GM12801 (cell line): ENCODE measurements around the gene GLDC.

Experiments used
- TF ChIP-seq, protein P1 (sequence below): IDR thresholded peaks from one replicate; pipeline ENCODE4 v1.5.1; 2011; ENCODE audit warnings: control low read depth; ENCODE audit not compliant: insufficient read length; ENCODE audit errors: extremely low read depth

The GLDC gene

GRCh38 chr9:6614489-6614888 is 31.0 kb downstream of the GLDC start:
- TF ChIP-seq, protein P1, sequence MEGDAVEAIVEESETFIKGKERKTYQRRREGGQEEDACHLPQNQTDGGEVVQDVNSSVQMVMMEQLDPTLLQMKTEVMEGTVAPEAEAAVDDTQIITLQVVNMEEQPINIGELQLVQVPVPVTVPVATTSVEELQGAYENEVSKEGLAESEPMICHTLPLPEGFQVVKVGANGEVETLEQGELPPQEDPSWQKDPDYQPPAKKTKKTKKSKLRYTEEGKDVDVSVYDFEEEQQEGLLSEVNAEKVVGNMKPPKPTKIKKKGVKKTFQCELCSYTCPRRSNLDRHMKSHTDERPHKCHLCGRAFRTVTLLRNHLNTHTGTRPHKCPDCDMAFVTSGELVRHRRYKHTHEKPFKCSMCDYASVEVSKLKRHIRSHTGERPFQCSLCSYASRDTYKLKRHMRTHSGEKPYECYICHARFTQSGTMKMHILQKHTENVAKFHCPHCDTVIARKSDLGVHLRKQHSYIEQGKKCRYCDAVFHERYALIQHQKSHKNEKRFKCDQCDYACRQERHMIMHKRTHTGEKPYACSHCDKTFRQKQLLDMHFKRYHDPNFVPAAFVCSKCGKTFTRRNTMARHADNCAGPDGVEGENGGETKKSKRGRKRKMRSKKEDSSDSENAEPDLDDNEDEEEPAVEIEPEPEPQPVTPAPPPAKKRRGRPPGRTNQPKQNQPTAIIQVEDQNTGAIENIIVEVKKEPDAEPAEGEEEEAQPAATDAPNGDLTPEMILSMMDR, result no peak

DNA sequence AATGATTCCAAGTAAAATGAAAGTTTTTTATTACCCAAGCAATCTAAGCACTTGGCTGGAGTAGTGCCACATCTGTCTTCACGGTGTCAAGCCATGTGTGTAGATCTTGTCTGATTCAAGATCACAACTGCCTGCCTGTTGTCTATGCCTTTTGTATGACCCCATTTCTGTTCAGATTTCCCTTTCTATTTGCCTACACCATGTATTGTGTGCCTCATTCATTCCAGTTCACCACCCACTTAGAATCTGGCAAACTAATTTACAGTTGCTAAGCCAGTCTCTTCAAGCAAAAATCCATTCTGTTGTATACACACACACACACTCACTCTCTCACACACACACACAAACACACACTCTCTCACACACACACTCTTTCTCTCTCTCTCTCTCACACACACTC is 33.7 kb downstream of the GLDC start:
- TF ChIP-seq, protein P1, result no peak

DNA sequence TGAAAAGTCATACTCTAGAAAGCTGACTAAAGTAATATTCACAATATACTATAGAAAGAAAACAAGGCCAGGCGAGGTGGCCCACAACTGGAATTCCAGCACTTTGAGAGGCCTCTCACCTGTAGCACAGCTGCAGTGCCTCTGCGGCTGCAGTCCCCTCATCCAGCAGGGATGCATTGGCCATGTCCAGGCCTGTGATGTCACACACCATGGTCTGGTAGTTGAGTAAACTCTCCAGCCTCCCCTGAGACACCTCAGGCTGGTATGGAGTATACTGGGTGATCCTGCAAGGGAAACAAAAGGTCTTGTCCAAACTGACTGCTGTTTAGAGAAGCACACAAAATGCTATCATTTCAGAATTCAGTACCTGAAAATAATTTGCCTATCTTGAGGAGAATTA is 35.5 kb downstream of the GLDC start:
- TF ChIP-seq, protein P1, result no peak

DNA sequence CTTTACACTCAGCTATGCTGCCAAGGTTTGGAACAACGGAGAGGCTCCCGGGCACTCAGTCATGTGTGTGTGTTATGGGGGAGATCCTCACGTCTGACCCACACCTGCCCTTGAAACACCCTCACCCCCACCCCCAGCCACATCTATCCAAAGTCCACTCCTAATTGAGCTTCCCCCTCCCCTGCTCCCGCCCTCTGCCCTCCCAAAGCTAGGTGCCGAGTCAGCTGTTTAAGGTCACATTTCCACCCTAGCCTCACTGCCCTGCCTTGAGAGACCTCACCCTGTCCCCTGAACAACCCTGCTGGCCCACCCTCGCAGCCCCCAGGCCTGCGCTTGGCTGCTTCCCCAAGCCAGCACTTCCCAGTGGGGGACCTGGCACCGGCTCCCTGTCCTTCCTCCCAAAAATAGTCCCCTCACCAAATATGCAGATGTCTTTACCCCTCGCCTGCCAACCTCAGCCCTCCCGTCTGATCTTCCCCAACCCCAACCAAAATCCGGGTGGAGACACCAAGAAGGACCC is 36.0 kb downstream of the GLDC start:
- TF ChIP-seq, protein P1, result no peak

DNA sequence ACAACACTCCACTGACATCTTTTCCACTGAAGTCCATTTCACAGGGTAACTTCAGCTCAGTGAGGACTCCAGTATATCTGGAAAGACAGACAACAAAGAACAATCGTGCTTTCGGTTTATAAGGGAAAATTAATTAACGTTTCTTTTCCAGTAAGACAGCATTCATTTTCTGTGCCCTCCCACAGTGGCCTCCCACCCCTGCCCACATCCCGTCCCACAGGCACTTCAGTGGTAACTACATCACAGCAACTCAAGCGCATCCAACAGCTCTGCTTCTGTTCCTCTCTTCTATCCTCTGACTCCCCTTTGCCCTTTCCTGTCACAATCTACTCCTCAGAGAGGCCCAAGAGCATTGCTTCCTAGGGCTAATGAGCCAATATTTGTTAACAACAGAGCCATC is 40.3 kb downstream of the GLDC start:
- TF ChIP-seq, protein P1, result no peak

GRCh38 chr9:6600426-6600825 is 45.1 kb downstream of the GLDC start:
- TF ChIP-seq, protein P1, result no peak

GRCh38 chr9:6600006-6600405 is 45.5 kb downstream of the GLDC start:
- TF ChIP-seq, protein P1, result no peak
